Epidermal melanocyte (primary cell): ENCODE results near the gene GPR119.
"Not testable (repeated sequence)": the region's sequence is repeated elsewhere in the genome, so short reads cannot be mapped to it uniquely, and the experiment has no call there.

Experiments
- DNase-seq: peaks from one replicate; pipeline ENCODE4 v3.0.0; 2011; ENCODE audit warnings: low spot score; ENCODE audit not compliant: insufficient read length

The GPR119 gene

GRCh38 chrX:130385520-130385919, at the start of gene GPR119:
TSS of gene GPR119 (minus strand) at chrX:130385674. CDS start at chrX:130385447, 227 bp downstream.
- DNase-seq: no peak

GRCh38 chrX:130429236-130429635, 43.8 kb upstream of the GPR119 start:
- DNase-seq: not testable (repeated sequence)

GRCh38 chrX:130426531-130426930, 41.1 kb upstream of the GPR119 start:
- DNase-seq: no peak

- DNase-seq: no peak
Measured at GRCh38 chrX:130419263-130419662, 33.8 kb upstream of the GPR119 start.

GRCh38 chrX:130418740-130419139, 33.3 kb upstream of the GPR119 start:
- no peak for DNase-seq

GRCh38 chrX:130418066-130418465, 32.6 kb upstream of the GPR119 start:
- DNase-seq: no peak

GRCh38 chrX:130416785-130417184, 31.3 kb upstream of the GPR119 start:
- DNase-seq: no peak

GRCh38 chrX:130415201-130415600, 29.7 kb upstream of the GPR119 start:
- no peak for DNase-seq

GRCh38 chrX:130414800-130415199, 29.3 kb upstream of the GPR119 start:
- DNase-seq: no peak

- no peak for DNase-seq
Measured at GRCh38 chrX:130413415-130413814, 27.9 kb upstream of the GPR119 start.

GRCh38 chrX:130402208-130402684, 16.8 kb upstream of the GPR119 start:
- DNase-seq: no peak

- peak; percentile 59 for DNase-seq
Measured at GRCh38 chrX:130401415-130402207, 16.1 kb upstream of the GPR119 start, which contains the start of gene RBMX2. TSS of gene RBMX2 (plus strand) at chrX:130401987. CDS start at chrX:130402033, 46 bp downstream.

GRCh38 chrX:130395341-130395740, 9.9 kb upstream of the GPR119 start:
- no peak for DNase-seq

GRCh38 chrX:130393451-130394074, 8.1 kb upstream of the GPR119 start:
- DNase-seq: peak; percentile 78

GRCh38 chrX:130386408-130386808, 934 bp upstream of the GPR119 start:
- DNase-seq: no peak

- peak; percentile 22 for DNase-seq
Measured at GRCh38 chrX:130378024-130378669, 7.3 kb downstream of the GPR119 start.

GRCh38 chrX:130376077-130376476, 9.4 kb downstream of the GPR119 start:
- DNase-seq: no peak

- not testable (repeated sequence) for DNase-seq
Measured at GRCh38 chrX:130352050-130352449, 33.4 kb downstream of the GPR119 start.

GRCh38 chrX:130351567-130351966, 33.9 kb downstream of the GPR119 start:
- DNase-seq: no peak

- DNase-seq: no peak
Measured at GRCh38 chrX:130347321-130347720, 38.2 kb downstream of the GPR119 start.

- no peak for DNase-seq
Measured at GRCh38 chrX:130343411-130343810, 42.1 kb downstream of the GPR119 start.

- DNase-seq: no peak
Measured at GRCh38 chrX:130340271-130340670, 45.2 kb downstream of the GPR119 start.
